NB4 (cell line): Measurements from ENCODE around the gene OR52I1.

ENCODE experiments used
- DNase-seq: peaks from one replicate; pipeline ENCODE4 v3.0.0; 2010; ENCODE audit warnings: low read depth
- H3K4me3 ChIP-seq: one replicate; pipeline ENCODE4 v1.5.1; 2011; ENCODE audit warnings: mild to moderate bottlenecking, low read depth, low read length, moderate library complexity
- MYC ChIP-seq: IDR thresholded peaks from 2 replicates; pipeline ENCODE4 v1.6.1; 2011; ENCODE audit warnings: low read depth, low read length
- POLR2A ChIP-seq: IDR thresholded peaks from 2 replicates; pipeline ENCODE4 v1.6.1; 2011; ENCODE audit warnings: mild to moderate bottlenecking; ENCODE audit not compliant: insufficient read length; ENCODE audit errors: extremely low read depth
- TF ChIP-seq, protein P1 (sequence below): IDR thresholded peaks from one replicate; pipeline ENCODE4 v1.5.1; 2012; ENCODE audit warnings: low read depth, low read length
- TF ChIP-seq, protein P2 (sequence below): IDR thresholded peaks from 2 replicates; pipeline ENCODE4 v1.6.1; 2011; ENCODE audit warnings: low read depth, low read length

The OR52I1 gene

DNA sequence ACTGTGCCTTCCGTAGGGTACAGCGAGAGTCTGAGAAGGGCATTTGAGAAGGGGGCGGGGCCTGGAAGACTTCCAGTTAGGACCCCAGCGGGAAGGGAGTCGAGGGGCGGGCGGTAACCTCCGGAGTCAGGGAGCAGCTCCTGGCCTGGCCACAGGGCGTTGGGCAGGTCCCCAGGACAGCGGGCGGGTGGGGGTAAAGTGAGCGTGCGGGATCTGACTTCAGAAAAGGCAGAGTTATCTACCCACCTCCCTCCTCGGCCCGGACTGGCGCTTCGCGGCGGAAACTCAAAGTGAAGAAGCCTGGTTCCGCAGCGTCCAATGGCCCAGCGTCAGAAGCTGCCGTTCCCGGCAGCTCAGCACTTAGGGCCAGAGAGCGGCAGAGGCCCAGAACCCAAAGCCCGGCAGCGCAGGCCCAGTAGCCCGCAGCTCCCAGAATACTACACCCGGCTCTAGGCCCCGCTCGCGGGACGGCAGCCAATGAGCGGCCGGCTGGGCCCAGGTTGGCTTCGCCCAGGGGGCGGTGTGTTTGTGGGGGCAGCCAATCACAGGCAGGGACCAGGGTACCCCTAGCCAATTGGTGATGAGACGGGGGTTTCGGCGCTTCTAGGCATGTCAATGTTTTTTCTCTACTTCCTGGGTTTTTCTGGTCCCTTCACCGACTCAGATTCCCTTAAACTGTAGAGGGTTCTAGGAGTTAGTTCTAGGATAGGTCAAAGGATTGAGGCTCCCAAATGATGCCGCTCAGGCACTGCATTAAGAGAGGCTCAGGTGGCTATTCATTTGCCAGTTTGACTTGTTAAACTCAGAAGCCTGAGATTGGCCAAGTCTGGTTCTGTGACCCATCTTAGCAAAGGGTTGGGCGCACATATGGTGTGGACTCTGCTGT is 14.2 kb downstream of the OR52I1 start, which contains the start of gene TRIM68:
TSS of gene TRIM68 (minus strand) at position 451 of the 886 bp plus-strand sequence. CDS start 2,727 bp downstream, outside the sequence.
- peak; percentile 94 for DNase-seq
- peak within 1 kb of the TSS; percentile 77 for H3K4me3 ChIP-seq
- TF ChIP-seq POLR2A: no peak
- TF ChIP-seq, protein P1, sequence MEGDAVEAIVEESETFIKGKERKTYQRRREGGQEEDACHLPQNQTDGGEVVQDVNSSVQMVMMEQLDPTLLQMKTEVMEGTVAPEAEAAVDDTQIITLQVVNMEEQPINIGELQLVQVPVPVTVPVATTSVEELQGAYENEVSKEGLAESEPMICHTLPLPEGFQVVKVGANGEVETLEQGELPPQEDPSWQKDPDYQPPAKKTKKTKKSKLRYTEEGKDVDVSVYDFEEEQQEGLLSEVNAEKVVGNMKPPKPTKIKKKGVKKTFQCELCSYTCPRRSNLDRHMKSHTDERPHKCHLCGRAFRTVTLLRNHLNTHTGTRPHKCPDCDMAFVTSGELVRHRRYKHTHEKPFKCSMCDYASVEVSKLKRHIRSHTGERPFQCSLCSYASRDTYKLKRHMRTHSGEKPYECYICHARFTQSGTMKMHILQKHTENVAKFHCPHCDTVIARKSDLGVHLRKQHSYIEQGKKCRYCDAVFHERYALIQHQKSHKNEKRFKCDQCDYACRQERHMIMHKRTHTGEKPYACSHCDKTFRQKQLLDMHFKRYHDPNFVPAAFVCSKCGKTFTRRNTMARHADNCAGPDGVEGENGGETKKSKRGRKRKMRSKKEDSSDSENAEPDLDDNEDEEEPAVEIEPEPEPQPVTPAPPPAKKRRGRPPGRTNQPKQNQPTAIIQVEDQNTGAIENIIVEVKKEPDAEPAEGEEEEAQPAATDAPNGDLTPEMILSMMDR: no peak
- TF ChIP-seq MYC: no peak

DNA sequence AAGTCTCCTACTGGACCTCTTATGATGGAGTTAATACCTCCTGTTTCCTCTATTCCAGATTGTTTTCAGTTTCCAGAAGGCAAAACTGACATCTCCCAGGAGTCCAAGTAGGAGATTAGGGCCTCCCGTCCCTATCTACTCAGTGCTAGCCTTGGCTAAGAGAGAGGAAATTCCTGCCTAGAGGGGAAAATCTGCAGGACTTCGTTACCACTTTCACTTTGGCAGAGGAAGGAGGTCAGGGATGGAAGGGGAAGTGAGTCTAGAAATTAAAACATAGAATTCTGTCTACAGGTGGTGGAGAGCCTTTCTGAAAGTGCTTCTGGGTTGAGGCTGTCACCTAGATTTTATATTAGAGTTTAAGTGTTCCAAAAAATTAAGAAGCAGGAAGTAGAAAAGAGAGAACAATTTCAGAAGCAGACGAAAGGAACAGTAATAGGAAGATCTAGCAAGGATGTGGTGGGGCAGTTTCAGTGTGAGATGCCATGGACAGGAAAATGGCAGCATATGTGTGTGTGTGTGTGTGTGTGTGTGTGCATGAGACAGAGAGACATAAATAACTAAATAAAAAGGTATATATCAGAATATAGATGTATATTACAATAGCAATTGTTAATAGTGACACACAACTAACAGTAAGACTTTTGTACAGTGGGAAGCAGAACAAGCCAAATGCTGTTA is 16.6 kb downstream of the OR52I1 start:
- no peak overlapping the region for H3K4me3 ChIP-seq
- no peak for DNase-seq
- TF ChIP-seq, protein P1: no peak
- TF ChIP-seq, protein P2, sequence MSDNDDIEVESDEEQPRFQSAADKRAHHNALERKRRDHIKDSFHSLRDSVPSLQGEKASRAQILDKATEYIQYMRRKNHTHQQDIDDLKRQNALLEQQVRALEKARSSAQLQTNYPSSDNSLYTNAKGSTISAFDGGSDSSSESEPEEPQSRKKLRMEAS: no peak
- no peak for TF ChIP-seq MYC
- TF ChIP-seq POLR2A: no peak

DNA sequence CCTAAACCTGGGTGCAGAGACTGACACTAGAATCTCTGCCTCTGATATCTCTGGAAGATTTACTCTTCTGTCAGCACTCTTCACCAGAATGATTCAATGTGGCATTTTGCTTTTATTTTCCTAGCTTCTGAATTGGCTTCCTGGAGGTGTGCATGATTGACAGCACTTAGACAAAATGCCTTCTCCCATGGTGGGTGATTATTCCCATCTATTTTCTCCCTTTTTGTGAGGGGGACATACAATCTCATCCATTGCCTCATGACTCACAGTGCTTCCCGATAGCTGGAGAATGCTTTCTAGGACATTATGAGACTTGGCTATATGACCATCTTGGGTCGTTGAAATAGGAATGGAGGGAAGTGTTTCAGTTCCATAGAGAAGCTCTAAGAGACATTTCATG is 18.1 kb downstream of the OR52I1 start:
- H3K4me3 ChIP-seq: no peak overlapping the region
- TF ChIP-seq, protein P1: no peak
- TF ChIP-seq MYC (no peak), POLR2A (no peak)
- TF ChIP-seq, protein P2: no peak
- no peak for DNase-seq

DNA sequence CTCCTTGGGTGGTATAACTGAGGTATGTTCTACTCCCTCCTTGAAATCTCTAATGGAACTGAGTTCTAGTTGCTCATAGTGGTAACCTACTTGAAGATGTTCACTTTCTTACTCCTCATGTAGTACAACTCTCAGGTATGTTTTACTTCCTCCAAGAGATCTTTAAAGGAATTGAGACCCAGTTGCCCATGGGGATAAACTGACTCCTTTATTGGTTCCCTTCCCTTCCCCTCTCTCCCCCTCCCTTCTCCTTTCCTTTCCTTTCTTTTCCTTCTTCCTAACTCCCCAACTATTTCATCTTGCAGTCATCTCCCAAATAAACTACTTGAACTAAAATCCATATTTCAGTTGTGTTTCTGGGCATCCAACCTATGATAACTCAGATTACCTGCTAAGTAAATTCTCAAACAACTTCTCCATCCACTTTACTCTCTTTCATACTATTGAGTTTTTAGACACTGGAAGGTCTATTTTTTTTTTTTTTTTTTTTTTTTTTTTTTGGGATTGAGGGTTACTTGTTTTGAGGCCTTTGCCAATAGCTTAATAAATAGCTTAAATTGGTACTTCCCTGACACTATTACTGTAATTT is 22.1 kb downstream of the OR52I1 start:
- H3K4me3 ChIP-seq: no peak overlapping the region
- DNase-seq: no peak
- TF ChIP-seq POLR2A (no peak), MYC (no peak)
- TF ChIP-seq, protein P1: no peak
- TF ChIP-seq, protein P2: no peak

DNA sequence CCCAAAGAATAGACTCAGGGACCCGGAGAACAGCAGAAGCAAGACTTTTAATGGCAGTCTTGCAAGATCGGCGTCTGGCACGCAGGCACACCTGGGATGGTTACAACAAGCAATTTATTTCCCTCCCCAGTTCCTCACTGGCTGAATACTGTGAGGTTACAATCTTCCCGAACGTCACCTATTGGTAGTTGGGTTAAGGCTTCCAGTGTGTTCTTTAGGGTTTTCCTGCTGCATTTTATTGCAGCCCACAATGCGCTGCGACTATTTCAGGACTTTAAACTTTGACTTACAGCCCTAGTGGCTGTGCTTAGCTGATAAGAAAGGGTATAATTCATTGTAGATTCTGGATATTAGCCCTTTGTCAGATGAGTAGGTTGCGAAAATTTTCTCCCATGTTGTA is 25.7 kb downstream of the OR52I1 start:
- no peak overlapping the region for H3K4me3 ChIP-seq
- TF ChIP-seq, protein P1: no peak
- TF ChIP-seq, protein P2: no peak
- TF ChIP-seq POLR2A (no peak), MYC (no peak)
- no peak for DNase-seq
